HepG2 (cell line): ENCODE measurements around the gene TARS3. TPM values are rescaled to one million over a fixed set of nuclear protein-coding genes. Genes with fewer than 3 reads are reported as not detected.

Experiments used
- CENPT ChIP-seq: sonication (generic); formaldehyde crosslinking; IDR thresholded peaks from 2 replicates; pipeline ENCODE4 v1.8.0; 2022; ENCODE audit warnings: low read depth, mild to moderate bottlenecking, moderate library complexity, missing genetic modification reagents
- CTCF ChIP-seq: sonication (generic); formaldehyde crosslinking; IDR thresholded peaks from 2 replicates; pipeline ENCODE4 v1.5.0; 2020; ENCODE audit warnings: mild to moderate bottlenecking, missing genetic modification reagents, moderate library complexity
- FIP1L1 ChIP-seq: fragments of 200-400 bp; formaldehyde crosslinking; IDR thresholded peaks from 2 replicates; pipeline ENCODE4 v1.6.1; 2018; ENCODE audit warnings: low read depth, mild to moderate bottlenecking, low read length, moderate library complexity, borderline replicate concordance; ENCODE audit not compliant: insufficient read depth
- FOXJ3 ChIP-seq: sonication (generic); formaldehyde crosslinking; IDR thresholded peaks from 2 replicates; pipeline ENCODE4 v1.4.0; 2020; ENCODE audit warnings: missing genetic modification reagents, mild to moderate bottlenecking, borderline replicate concordance
- HES4 ChIP-seq: sonication (generic); formaldehyde crosslinking; IDR thresholded peaks from 2 replicates; pipeline ENCODE4 v1.9.0; 2021; ENCODE audit warnings: mild to moderate bottlenecking, missing genetic modification reagents, borderline replicate concordance
- HOXA5 ChIP-seq: sonication (generic); formaldehyde crosslinking; IDR thresholded peaks from 2 replicates; pipeline ENCODE4 v1.4.0; 2020; ENCODE audit warnings: missing genetic modification reagents
- KAT2B ChIP-seq: fragments of 150-350 bp; IDR thresholded peaks from 2 replicates; pipeline ENCODE4 v1.6.1; 2014; ENCODE audit warnings: low read depth, low read length, borderline replicate concordance
- MIXL1 ChIP-seq: IDR thresholded peaks from 2 replicates; pipeline ENCODE4 v1.6.1; 2016
- MXD4 ChIP-seq: IDR thresholded peaks from 2 replicates; pipeline ENCODE4 v1.6.1; 2016; ENCODE audit warnings: mild to moderate bottlenecking, missing biosample characterization, missing genetic modification reagents
- NFATC3 ChIP-seq: sonication (generic); formaldehyde crosslinking; IDR thresholded peaks from 2 replicates; pipeline ENCODE4 v1.5.1; 2020; ENCODE audit warnings: mild to moderate bottlenecking, missing genetic modification reagents
- PLRG1 ChIP-seq: fragments of 450-650 bp; conservative IDR thresholded peaks from 2 replicates; pipeline ENCODE4 v1.6.1; 2016
- PLSCR1 ChIP-seq: sonication (generic); formaldehyde crosslinking; IDR thresholded peaks from 2 replicates; pipeline ENCODE4 v1.5.0; 2020; ENCODE audit warnings: missing genetic modification reagents, mild to moderate bottlenecking, borderline replicate concordance
- POGZ ChIP-seq: sonication (generic); formaldehyde crosslinking; IDR thresholded peaks from 2 replicates; pipeline ENCODE4 v1.4.0; 2020; ENCODE audit warnings: mild to moderate bottlenecking, missing genetic modification reagents
- SNRNP70 ChIP-seq: fragments of 200-400 bp; formaldehyde crosslinking; IDR thresholded peaks from 2 replicates; pipeline ENCODE4 v1.6.1; 2017; ENCODE audit warnings: mild to moderate bottlenecking, low read depth, low read length, moderate library complexity
- THYN1 ChIP-seq: sonication (generic); formaldehyde crosslinking; IDR thresholded peaks from 2 replicates; pipeline ENCODE4 v1.8.1; 2023; ENCODE audit warnings: low read depth, mild to moderate bottlenecking, moderate library complexity, missing genetic modification reagents, borderline replicate concordance
- ZGPAT ChIP-seq: IDR thresholded peaks from 2 replicates; pipeline ENCODE4 v1.6.1; 2016; ENCODE audit warnings: mild to moderate bottlenecking
- ZMAT3 ChIP-seq: sonication (generic); formaldehyde crosslinking; conservative IDR thresholded peaks from 2 replicates; pipeline ENCODE4 v1.7.0; 2021; ENCODE audit warnings: missing genetic modification reagents
- ZNF33A ChIP-seq: sonication (generic); formaldehyde crosslinking; IDR thresholded peaks from 2 replicates; pipeline ENCODE4 v1.5.1; 2020; ENCODE audit warnings: missing genetic modification reagents, mild to moderate bottlenecking, moderate library complexity, borderline replicate concordance
- ZNF354B ChIP-seq: sonication (generic); formaldehyde crosslinking; IDR thresholded peaks from 2 replicates; pipeline ENCODE4 v1.8.0; 2022; ENCODE audit warnings: mild to moderate bottlenecking, missing genetic modification reagents
- ZNF441 ChIP-seq: sonication (generic); formaldehyde crosslinking; IDR thresholded peaks from 2 replicates; pipeline ENCODE4 v1.7.0; 2021; ENCODE audit warnings: missing genetic modification reagents, borderline replicate concordance
- ZNF709 ChIP-seq: sonication (generic); formaldehyde crosslinking; IDR thresholded peaks from 2 replicates; pipeline ENCODE4 v1.5.0; 2020; ENCODE audit warnings: mild to moderate bottlenecking, missing genetic modification reagents
- ZSCAN31 ChIP-seq: sonication (generic); formaldehyde crosslinking; IDR thresholded peaks from 2 replicates; pipeline ENCODE4 v1.5.0; 2020; ENCODE audit warnings: low read depth, mild to moderate bottlenecking, missing genetic modification reagents
- polyA plus RNA-seq, 8 experiments: library from polyadenylated mRNA; depleted of rRNA in 3 of 8; stranded (reverse) in 7 of 8; unstranded in 1 of 8; fragments of >200 nt; fragmentation: Illumina TruSeq in 4 of 8; extraction: Trizol in 4 of 8; gene quantifications; 2 replicates each; pipeline versions ENCODE4 v1.2.1 to v1.2.3, GENCODE V29; 2011 to 2016; ENCODE audit warnings: low read depth in 4 of 8, missing spikeins in 1 of 8, mixed read lengths in 1 of 8; ENCODE audit not compliant: insufficient read depth in 1 of 8
- total RNA-seq, 5 experiments: library from RNA; depleted of rRNA; stranded (reverse); fragments of >200 nt; fragmentation: Illumina TruSeq; extraction: Trizol; gene quantifications; 2 replicates each; pipeline ENCODE4 v1.2.3, GENCODE V29; 2016; ENCODE audit warnings: low read depth in 1 of 5

The TARS3 gene
- total and polyA plus RNA-seq, 2 of the 13 experiments (the other 11 are each of a cell fraction or from before 2014, with no cell fraction given), result 4.1 to 11.7 TPM

- TF ChIP-seq CENPT, result 0 out of 2 replicates have a peak, but pooled peaks have one; percentile 49
- no peak for TF ChIP-seq FOXJ3 (CRISPR knock-in tag)
- TF ChIP-seq HES4 (CRISPR knock-in tag), result no peak
- TF ChIP-seq POGZ (CRISPR knock-in tag), result peak; percentile 58; the same call in 1 of the 2 replicates
- peak; percentile 75; the same call in 1 of the 2 replicates for TF ChIP-seq ZNF441 (CRISPR knock-in tag)
- TF ChIP-seq ZNF354B, result no peak
- no peak for TF ChIP-seq PLSCR1 (CRISPR knock-in tag)
- TF ChIP-seq FIP1L1, result no peak
- TF ChIP-seq ZSCAN31 (CRISPR knock-in tag), result peak; percentile 73; the same call in 1 of the 2 replicates
- no peak for TF ChIP-seq PLRG1
- no peak for TF ChIP-seq KAT2B
- no peak for TF ChIP-seq ZNF33A (CRISPR knock-in tag)
- TF ChIP-seq MIXL1 (CRISPR knock-in tag), result no peak
- no peak for TF ChIP-seq NFATC3 (CRISPR knock-in tag)
- no peak for TF ChIP-seq ZNF709 (CRISPR knock-in tag)
- TF ChIP-seq SNRNP70, result no peak
- TF ChIP-seq MXD4 (CRISPR knock-in tag), result peak; percentile 47; the same call in 1 of the 2 replicates
- TF ChIP-seq HOXA5 (CRISPR knock-in tag), result no peak
- no peak for TF ChIP-seq THYN1
- 0 out of 2 replicates have a peak, but pooled peaks have one; percentile 29 for TF ChIP-seq ZGPAT (CRISPR knock-in tag)
- TF ChIP-seq ZMAT3 (CRISPR knock-in tag), result no peak; the same call in 1 of the 2 replicates
- TF ChIP-seq CTCF (CRISPR knock-in tag), result no peak
These were observed 110.9 kb downstream of the TARS3 start (continued) for GRCh38 chr15:101613130-101614000.
